IPS DF 19.7 (cell line): ENCODE data around the gene TMEM120B.
"Not testable (repeated sequence)": the region's sequence is repeated elsewhere in the genome, so short reads cannot be mapped to it uniquely, and the experiment has no call there.

Experiments used
- DNase-seq: peaks from one replicate; pipeline ENCODE4 v3.0.0-alpha.2; 2013; ENCODE audit warnings: low read depth, low spot score

TMEM120B gene

DNA sequence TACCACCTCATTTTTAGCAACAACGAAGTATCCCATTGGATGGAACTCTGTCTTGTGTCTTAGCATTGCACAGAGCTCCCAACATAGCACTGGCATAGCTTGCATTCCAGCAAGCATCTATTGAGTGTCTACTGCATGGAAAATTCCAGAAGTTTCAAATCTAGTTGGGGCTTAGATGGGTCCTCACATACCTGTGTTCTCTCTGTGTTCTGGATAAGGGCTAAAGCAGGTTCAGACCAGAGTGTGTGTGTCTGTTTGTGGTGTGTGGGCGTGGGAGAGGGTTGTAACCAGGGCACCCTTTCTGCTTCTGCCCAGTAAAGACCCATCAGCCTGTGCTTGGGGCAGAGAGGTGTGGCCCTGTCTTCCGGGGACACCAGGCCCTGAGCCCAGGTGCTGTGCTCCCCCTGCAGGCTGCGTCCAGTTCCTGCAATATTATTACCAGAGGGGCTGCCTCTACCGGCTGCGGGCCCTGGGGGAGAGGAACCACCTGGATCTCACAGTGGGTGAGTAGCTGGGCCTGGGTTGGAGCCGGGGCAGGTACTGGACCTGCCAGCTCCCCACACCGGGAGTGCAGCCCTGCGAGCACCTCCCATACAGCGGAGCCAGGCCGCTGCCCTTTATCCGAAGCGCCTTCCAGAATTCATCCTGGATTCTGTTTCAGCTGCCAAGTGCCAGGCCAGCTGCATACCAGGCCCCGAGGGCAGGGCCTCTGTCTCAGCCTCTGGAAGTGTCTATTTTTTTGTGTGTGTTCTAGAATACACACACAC is 60.6 kb downstream of the TMEM120B start:
- no peak for DNase-seq

DNA sequence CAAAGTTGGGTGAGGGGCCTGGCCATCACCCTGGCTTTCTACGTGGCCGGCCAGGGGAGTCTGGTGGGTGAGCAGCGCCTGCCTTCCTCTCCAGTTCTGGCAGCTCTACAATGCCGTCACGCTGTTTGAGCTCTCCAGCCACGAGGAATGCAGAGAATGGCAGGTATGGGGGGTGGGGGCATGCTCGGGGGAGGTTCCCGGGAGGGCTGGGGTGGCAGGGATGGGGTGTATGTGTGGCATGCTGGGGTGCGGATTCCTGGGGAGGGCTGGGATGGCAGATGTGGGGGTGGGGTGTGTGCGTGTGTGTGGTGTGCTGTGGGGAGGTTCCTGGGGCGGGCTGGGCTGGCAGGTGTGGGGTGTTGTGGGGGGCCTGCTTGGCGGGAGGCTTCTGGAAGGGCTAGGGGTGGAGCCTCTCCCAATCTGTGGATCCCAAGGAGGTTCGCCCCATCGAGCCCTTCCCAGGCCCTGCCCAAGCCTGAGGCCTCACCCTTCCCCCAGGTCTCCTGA is 62.5 kb downstream of the TMEM120B start:
- no peak for DNase-seq

GRCh38 chr12:121775501-121775900 is 62.9 kb downstream of the TMEM120B start:
- no peak for DNase-seq

DNA sequence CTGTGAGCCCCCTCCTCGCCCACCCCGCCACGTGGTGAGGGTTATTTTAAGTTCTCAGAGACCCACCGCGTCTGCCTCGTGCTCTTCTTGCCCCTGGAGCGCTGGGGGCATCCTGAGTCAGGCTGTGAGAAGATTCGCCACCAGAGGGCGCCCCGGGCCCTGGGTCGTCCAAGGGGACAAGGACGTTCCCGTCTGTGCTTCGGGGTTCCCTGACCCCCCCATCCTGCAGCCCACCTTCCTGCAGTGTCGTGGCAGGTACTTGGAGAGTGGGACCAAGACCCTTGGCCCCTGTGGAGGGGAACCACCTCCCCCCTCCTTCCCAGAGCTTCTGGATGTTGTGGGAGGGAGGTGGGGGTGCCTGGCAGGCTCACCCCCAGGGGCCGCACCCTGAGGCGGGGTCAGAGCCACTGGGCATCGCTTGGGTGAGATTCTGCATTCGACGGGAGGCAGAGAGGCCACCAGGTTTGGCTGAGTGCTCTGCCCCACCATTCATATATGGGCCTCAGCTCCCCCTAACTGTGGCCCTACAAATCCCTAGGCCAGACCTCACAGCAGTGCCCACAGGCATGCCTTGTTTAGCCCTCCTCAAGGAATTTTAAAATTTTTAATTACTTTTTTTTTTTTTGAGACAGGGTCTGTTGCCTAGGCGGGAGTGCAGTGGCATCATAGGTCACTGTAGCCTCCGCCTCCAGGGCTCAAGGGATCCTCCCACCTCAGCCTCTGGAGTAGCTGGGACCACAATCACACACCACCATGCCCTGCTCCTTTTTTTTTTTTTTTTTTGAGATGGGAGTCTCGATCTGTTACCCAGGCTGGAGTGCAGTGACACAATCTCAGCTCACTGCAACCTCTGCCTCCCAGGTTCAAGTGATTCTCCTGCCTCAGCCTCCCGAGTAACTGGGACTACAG is 63.9 kb downstream of the TMEM120B start:
- DNase-seq: no peak

DNA sequence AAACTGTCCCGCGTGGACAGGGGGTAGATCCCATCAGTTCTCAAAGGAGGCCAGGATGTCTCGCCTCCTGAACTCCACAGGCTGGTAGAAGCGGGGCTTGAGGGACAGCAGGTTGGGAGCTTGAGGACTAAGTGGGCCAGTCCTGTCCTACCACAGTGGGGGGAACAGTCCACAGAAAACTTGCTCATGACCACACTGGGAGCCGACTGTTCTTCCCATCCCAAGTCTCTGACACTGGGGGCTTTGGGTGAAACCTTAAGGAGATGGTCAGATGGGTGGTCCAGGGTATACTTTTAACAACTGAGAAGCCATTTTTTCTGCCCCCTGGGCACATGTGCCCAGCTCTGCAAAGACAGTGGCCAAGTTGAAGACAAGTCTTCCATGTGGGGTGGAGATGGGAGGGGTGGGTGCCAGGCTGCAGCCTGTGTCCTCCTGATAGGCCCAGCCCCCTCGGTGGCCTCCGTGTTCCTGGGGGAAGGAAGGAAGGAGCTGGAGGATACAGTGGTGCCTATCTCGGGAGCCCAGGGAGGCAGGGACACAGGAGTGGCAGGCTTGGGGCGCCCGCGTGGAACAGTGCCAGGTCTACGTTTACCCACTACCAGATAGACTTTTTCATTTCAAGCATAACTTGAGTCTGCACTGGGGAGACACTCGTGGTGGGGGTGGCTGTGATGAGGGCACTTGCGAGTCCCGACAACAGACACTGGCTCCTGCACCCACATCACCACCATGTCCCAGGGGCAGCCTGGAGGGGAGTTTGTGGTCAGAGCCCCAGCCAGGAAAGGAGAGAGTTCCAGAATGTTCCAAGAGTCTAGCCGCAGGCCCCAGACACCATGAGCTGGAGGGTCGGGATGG is 66.2 kb downstream of the TMEM120B start:
- DNase-seq: no peak

- DNase-seq: no peak
These were observed 66.9 kb downstream of the TMEM120B start for GRCh38 chr12:121779422-121779895.

DNA sequence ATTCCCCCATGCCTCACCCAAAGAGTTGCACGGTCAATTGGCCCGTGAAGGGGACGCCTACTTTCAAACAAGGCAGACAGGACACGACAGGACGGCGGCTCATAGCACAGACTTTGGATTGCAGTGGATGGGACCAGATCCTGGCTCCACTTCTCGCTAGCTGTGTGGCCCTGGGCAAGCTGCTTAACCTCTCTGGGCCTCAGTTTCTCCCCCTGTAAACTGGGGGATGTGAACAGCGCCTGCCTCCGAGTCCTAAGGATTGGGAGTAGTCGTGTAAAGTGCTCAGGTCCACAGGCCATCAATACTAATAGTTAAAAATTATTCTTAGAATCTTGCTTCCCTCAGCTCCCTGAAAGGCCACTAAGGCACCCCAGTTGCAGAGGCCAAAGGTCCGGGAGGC is 67.9 kb downstream of the TMEM120B start:
- DNase-seq: no peak

DNA sequence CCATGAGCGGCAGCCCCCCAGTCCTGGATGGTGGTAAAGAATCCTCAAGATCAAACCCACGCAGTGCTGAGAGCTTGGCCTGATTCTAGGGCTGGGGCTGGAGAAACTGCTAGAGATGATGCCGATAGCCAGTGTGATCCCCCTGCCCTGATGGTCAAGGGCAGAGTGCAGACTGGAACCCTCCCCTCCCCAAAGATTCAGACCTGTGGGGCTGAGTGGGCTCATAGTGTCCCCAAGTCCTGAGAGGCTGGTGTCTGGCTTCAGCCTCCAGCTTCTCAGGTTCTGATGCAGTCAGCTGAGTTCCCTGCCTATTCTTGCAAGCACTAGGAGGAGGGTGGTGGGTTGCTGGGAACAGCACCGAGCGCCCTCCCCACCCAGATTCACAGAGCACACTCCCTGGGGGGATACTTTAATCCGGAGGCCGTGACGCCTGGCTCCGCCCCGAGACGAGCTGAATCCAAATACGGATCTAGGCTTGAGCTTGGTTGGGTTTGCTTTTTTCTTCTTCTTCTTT is 69.0 kb downstream of the TMEM120B start:
- DNase-seq: no peak

DNA sequence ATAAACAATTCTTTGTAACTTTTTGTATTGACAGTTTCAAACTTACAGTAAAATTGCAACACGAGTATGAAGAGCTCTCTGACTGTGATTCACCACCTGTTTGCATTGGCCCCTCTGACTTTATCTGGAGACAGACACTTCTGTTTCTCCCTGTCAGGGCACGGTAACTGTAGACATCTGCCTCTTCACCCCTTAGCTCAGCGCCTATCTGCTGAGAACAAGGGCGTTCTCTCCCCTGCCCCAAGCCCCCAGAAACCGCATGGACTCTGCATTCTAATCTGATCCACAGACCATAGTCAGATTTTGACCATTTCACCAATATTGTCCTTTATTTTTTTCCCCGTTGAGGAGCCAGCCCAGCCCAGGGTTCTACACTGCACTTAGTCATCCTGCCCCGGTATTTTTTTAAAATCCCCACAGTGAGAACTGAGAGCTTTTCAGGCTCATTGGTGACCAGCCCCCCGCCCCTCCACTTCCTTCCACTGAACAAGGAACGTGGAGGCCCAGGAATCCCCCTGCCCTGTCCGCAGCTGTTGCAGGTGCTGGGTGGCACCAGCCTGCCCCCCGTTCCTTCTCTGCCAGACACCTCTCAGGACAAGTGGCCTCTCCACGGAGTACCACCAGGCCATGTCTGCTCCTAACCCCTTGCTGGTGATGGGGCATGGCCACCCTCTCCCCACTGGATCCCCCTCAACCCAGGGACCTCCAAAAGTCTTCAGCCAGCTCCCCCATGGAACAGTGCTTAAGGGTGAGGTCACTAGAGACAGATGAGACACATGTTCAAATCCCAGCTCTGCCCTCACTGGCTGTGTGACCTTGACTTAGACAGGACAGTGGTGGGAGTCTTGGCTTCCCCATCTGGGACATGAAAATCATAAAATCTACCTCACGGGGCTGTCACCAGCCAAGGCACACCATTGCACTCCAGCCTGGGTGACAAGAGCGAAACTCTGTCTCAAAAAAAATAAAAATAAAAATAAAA is 69.7 kb downstream of the TMEM120B start:
- DNase-seq: no peak

GRCh38 chr12:121783766-121784165 is 71.2 kb downstream of the TMEM120B start:
- DNase-seq: no peak

DNA sequence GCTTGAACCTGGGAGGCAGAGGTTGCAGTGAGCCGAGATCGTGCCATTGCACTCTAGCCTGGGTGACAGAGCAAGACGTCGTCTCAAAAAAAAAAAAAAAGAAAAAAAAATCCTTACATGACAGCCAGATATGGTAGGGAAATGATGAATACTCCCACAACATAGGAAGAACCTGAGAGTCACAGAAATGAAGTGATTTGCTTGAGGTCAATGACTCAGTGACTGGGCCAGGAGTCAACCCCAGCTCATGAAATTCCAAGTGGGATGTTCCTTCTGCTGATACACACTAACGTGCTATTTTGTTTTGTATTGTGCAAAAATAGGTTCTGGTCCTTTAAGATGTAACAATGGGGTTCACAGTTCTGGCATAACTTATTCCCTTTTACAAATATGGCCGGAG is 71.9 kb downstream of the TMEM120B start:
- DNase-seq: no peak

DNA sequence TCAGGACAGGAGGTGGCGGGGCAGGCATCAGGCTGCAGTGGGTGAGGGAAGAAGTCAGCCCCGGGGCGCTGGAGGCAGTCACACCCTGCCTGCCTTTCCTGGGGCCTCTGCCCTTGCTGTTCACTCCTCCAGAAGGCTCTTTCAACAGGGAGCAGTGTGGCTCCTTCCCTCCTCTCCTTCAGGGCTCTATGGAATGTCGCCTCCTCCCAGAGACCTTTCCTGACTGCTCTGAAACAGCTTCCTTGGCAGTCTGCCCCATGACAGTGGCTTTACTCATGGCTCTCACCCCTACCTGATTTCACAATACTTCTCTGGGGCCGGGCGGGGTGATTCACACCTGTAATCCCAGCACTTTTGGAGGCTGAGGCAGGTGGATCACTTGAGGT is 73.9 kb downstream of the TMEM120B start:
- DNase-seq: no peak

GRCh38 chr12:121787063-121788025 is 74.8 kb downstream of the TMEM120B start:
- DNase-seq: no peak

GRCh38 chr12:121788176-121788818 is 75.7 kb downstream of the TMEM120B start:
- DNase-seq: no peak

GRCh38 chr12:121789233-121789781 is 76.8 kb downstream of the TMEM120B start:
- no peak for DNase-seq

DNA sequence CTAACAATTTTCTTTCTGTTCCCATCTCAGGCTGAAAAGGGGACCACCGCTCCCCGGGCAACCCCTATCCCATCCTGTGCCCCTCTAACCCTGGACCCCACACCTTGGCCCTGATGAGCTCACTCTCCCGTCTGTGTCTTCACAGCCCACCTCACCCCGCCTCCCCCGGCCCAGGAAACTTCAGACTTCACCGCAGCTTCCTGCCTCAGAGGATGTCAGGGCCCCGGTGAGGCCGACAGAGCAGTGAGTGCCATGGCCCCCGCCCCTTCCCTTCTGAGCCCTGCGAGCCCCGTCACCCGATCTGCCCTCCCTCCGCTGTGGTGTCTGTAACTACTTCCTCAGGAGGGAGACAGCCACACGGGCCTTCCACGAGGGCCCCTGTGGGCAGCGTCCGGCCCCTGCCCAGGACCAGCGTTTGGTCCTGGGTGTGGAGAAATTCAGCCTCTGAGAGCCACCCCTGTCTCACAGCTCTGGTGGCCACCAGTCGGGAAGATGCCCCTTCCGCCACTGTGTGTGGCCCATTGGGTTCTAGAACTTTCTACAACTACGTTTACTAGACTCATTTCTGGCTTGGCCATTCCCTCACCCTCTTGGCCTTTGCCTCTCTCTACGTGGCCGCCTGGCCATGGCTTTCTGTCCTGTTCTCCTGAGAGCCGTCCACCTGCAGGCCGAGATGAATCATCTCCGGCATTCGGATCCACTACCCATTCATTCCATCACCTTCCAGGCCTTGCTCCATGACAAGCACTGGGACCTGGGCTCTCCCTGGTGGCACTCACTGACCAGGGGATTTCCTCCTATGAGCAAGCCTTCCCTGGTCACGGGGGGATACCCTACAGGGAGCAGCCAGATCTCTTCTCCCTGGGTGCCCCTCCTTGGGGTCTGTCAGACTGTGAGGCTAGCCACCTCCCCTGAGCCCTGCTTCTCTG is 77.5 kb downstream of the TMEM120B start:
- DNase-seq: no peak

DNA sequence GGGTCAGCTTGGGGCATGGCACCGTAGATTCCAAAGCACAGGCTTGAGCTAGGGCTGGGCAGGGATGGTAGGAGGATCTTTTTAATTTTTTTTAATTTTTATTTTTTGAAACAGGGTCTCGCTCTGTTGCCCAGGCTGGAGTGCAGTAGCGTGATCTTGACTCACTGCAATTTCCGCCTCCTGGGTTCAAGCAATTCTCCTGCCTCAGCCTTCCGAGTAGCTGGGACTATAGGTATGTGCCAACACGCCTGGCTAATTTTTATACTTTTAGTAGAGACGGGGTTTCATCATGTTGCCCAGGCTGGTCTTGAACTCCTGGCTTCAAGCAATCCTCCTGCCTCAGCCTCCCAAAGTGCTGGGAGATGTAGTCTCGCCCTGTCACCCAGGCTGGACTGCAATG is 78.2 kb downstream of the TMEM120B start:
- not testable (repeated sequence) for DNase-seq
